K562 (cell line): ENCODE data around the gene TSPAN15. TPM values are rescaled to one million over a fixed set of nuclear protein-coding genes. Genes with fewer than 3 reads are reported as not detected.

Source experiments
- ATAC-seq: fragments of 200-7000 bp; cut with Tn5 transposase; 3 replicates; pipeline ENCODE4 v1.9.1; 2020; ENCODE audit warnings: moderate library complexity
- BruUV-seq: library from RNA; stranded (reverse); fragments of 400-500 nt; replicated peaks from 2 replicates; lab custom pipeline; 2021; lab: Mats Ljungman, UMichigan
- CTCF ChIA-PET: fragments of 300-600 bp; formaldehyde crosslinking; extraction: SDS; loops from one replicate; lab custom pipeline; 2021; ENCODE audit warnings: low intra/inter-chr PET ratio; lab: Yijun Ruan, JAX
- POLR2A ChIA-PET: fragments of 300-600, 350-650 bp; sonication (Branson Sonifier 250); formaldehyde crosslinking; extraction: SDS; loops from one replicate; lab custom pipeline; 2021; ENCODE audit warnings: antibody characterized with exemption, inconsistent platforms; lab: Yijun Ruan, JAX
- DNase-seq, 4 experiments: peaks; one replicate each; pipeline versions ENCODE4 v3.0.0 to v3.0.0-alpha.2; 2011 to 2018; ENCODE audit warnings: low spot score in 3 of 4, mixed read lengths in 3 of 4; ENCODE audit errors: extremely low read depth in 1 of 4
- FAIRE-seq: peaks from 2 replicates; lab custom pipeline; 2011; peaks lifted over from hg19 to GRCh38; lab: Jason Lieb, UNC
- H2AFZ ChIP-seq: 2 replicates; pipeline ENCODE4 v1.6.0; 2011; ENCODE audit warnings: low read depth, low read length, control low read depth, inconsistent platforms
- H3K27ac ChIP-seq: fragments of 200-600 bp; 3 replicates; pipeline ENCODE4 v1.8.0; 2011; ENCODE audit warnings: low read depth, mild to moderate bottlenecking, control low read depth, inconsistent platforms, low read length, moderate library complexity, mixed read lengths; ENCODE audit errors: extremely low read depth
- H3K27me3 ChIP-seq, 2 experiments: fragments of 300-600 bp in 1 of 2; 2 replicates in 1 of 2; 3 replicates in 1 of 2; pipeline versions ENCODE4 v1.6.0 to v1.8.0; 2011; ENCODE audit warnings: inconsistent platforms in 2 of 2, low read length in 2 of 2, mild to moderate bottlenecking in 1 of 2, mixed read lengths in 1 of 2, moderate library complexity in 1 of 2; ENCODE audit not compliant: control insufficient read depth in 2 of 2, insufficient read depth in 2 of 2
- H3K36me3 ChIP-seq: fragments of 300-600 bp; 3 replicates; pipeline ENCODE4 v1.8.0; 2011; ENCODE audit warnings: mild to moderate bottlenecking, low read length, inconsistent platforms; ENCODE audit not compliant: control insufficient read depth, insufficient read depth
- H3K4me1 ChIP-seq, 2 experiments: fragments of 200-600 bp in 1 of 2; replicated peaks in 1 of 2; 2 replicates in 1 of 2; 3 replicates in 1 of 2; pipeline versions ENCODE4 v1.5.1 to v1.8.0; 2011; ENCODE audit warnings: inconsistent platforms in 2 of 2, low read length in 2 of 2, mild to moderate bottlenecking in 1 of 2, mixed read lengths in 1 of 2, moderate library complexity in 1 of 2; ENCODE audit not compliant: control insufficient read depth in 2 of 2, insufficient read depth in 2 of 2
- H3K4me2 ChIP-seq: 2 replicates; pipeline ENCODE4 v1.6.1; 2011; ENCODE audit warnings: low read length, control low read depth, inconsistent platforms, mixed read lengths; ENCODE audit not compliant: insufficient read depth
- H3K4me3 ChIP-seq: fragments of 200-600 bp; sonication (generic), shearing (Covaris generic); 2 replicates; pipeline ENCODE4 v1.5.1; 2016; ENCODE audit warnings: control low read depth, inconsistent platforms
- H3K79me2 ChIP-seq: fragments of 200-600 bp; 3 replicates; pipeline ENCODE4 v1.8.0; 2011; ENCODE audit warnings: low read length, inconsistent platforms; ENCODE audit not compliant: control insufficient read depth, insufficient read depth
- H3K9ac ChIP-seq, 2 experiments: 2 replicates each; pipeline versions ENCODE4 v1.6.0 to v1.6.1; 2011; ENCODE audit warnings: low read depth in 2 of 2, low read length in 2 of 2, control low read depth in 1 of 2, inconsistent platforms in 1 of 2, mild to moderate bottlenecking in 1 of 2, mixed read lengths in 1 of 2; ENCODE audit not compliant: insufficient read depth in 1 of 2
- H3K9me1 ChIP-seq: one replicate; pipeline ENCODE4 v1.6.0; 2011; ENCODE audit warnings: inconsistent platforms, mild to moderate bottlenecking, low read length, moderate library complexity; ENCODE audit not compliant: control insufficient read depth, insufficient read depth
- H3K9me3 ChIP-seq: replicated peaks from 2 replicates; pipeline ENCODE4 v1.5.1; 2011; ENCODE audit warnings: low read depth, low read length, inconsistent platforms; ENCODE audit not compliant: control insufficient read depth, insufficient read depth
- H4K20me1 ChIP-seq: replicated peaks from 2 replicates; pipeline ENCODE4 v1.6.1; 2011; ENCODE audit warnings: low read length, inconsistent platforms, mixed read lengths; ENCODE audit not compliant: control insufficient read depth, insufficient read depth
- ARID4B ChIP-seq: sonication (generic); formaldehyde crosslinking; IDR thresholded peaks from 2 replicates; pipeline ENCODE4 v1.8.0; 2022; ENCODE audit warnings: mild to moderate bottlenecking, missing genetic modification reagents
- ETS1 ChIP-seq: conservative IDR thresholded peaks from 2 replicates; pipeline ENCODE4 v1.6.1; 2011; ENCODE audit warnings: low read depth, mild to moderate bottlenecking, low read length; ENCODE audit not compliant: control insufficient read depth
- HNRNPLL ChIP-seq: fragments of 200-400 bp; formaldehyde crosslinking; IDR thresholded peaks from 2 replicates; pipeline ENCODE4 v1.6.1; 2017; ENCODE audit warnings: low read length, low read depth, mild to moderate bottlenecking; ENCODE audit not compliant: poor library complexity, severe bottlenecking
- ID3 ChIP-seq, 2 experiments: fragments of 250-450 bp in 1 of 2; fragments of 450-650 bp in 1 of 2; sonication (Bioruptor Pico) in 1 of 2; IDR thresholded peaks; 2 replicates each; pipeline versions ENCODE4 v1.6.1 to v1.8.0; 2016 to 2021; ENCODE audit warnings: mild to moderate bottlenecking in 2 of 2, moderate library complexity in 2 of 2, missing compliant biosample characterization in 1 of 2, missing genetic modification characterization in 1 of 2
- KLF16 ChIP-seq: IDR thresholded peaks from 2 replicates; pipeline ENCODE4 v1.6.1; 2016; ENCODE audit warnings: antibody characterized with exemption
- NR2C1 ChIP-seq, 2 experiments: fragments of 450-650 bp; IDR thresholded peaks; 2 replicates each; pipeline ENCODE4 v1.6.1; 2017; ENCODE audit warnings: mild to moderate bottlenecking in 2 of 2, antibody characterized with exemption in 1 of 2, inconsistent platforms in 1 of 2, missing compliant biosample characterization in 1 of 2, missing genetic modification characterization in 1 of 2
- NR2C2 ChIP-seq, 2 experiments: fragments of 200-800 bp in 1 of 2; sonication (Bioruptor generic) in 1 of 2; sonication (generic) in 1 of 2; formaldehyde crosslinking in 1 of 2; IDR thresholded peaks; 2 replicates each; pipeline versions ENCODE4 v1.6.1 to v1.8.0; 2016 to 2022; ENCODE audit warnings: mild to moderate bottlenecking in 1 of 2, missing compliant biosample characterization in 1 of 2, missing genetic modification characterization in 1 of 2, missing genetic modification reagents in 1 of 2
- NRF1 ChIP-seq, 2 experiments: fragments of 450-650 bp; IDR thresholded peaks in 1 of 2; conservative IDR thresholded peaks in 1 of 2; 2 replicates each; pipeline ENCODE4 v1.6.1; 2014; ENCODE audit warnings: mild to moderate bottlenecking in 2 of 2
- ZFP36 ChIP-seq: fragments of 150-350 bp; IDR thresholded peaks from 2 replicates; pipeline ENCODE4 v1.6.1; 2018; ENCODE audit warnings: low read length, low read depth; ENCODE audit not compliant: partially characterized antibody
- WGBS: fragments of 100-300 bp; shearing (Covaris generic); methylation state at CpG from one replicate; pipeline ENCODE4 v1.1.6; 2016; ENCODE audit warnings: low coverage, mixed read lengths; ENCODE audit not compliant: insufficient coverage; ENCODE audit errors: missing lambda C conversion rate; 5-methylcytosine and 5-hydroxymethylcytosine counted together
- in situ Hi-C: fragments of 300-500 bp; cut with MboI; formaldehyde crosslinking; loops from 4 replicates; pipeline ENCODE4 v1.15.0; 2018; ENCODE audit warnings: inconsistent platforms, mixed read lengths
- intact Hi-C: fragments of 100-400 bp; cut with micrococcal nuclease; formaldehyde crosslinking; loops from 2 replicates; pipeline ENCODE4 v1.14.2; 2022
- polyA plus RNA-seq, 8 experiments: library from polyadenylated mRNA; depleted of rRNA in 4 of 8; stranded (reverse) in 5 of 8; unstranded in 3 of 8; fragments of >200 nt; fragmentation: Nextera tagmentation in 2 of 8; fragmentation: Illumina TruSeq in 1 of 8; extraction: Ambion mirVana in 2 of 8; extraction: Trizol in 1 of 8; gene quantifications; 2 replicates each; pipeline versions ENCODE4 v1.2.1 to v1.2.3, GENCODE V29; 2011 to 2014; ENCODE audit warnings: inconsistent platforms in 1 of 8, missing spikeins in 1 of 8
- total RNA-seq, 7 experiments: library from RNA; depleted of rRNA in 6 of 7; stranded (reverse); fragments of >200 nt in 6 of 7; fragmentation: Illumina TruSeq in 2 of 7; extraction: Trizol in 2 of 7; gene quantifications; 2 replicates each; pipeline versions ENCODE4 v1.2.1 to v1.2.3, GENCODE V29; 2011 to 2021; ENCODE audit warnings: low replicate concordance in 1 of 7
- TF ChIP-seq, protein P1 (sequence below): sonication (generic); IDR thresholded peaks from 2 replicates; pipeline ENCODE4 v1.6.1; 2016

Gene TSPAN15
- total and polyA plus RNA-seq, 9 of the 15 experiments (the other 6 are each of a cell fraction or from before 2014, with no cell fraction given): 0.33 to 1.0 (median 0.45) TPM; not detected in 2

DNA sequence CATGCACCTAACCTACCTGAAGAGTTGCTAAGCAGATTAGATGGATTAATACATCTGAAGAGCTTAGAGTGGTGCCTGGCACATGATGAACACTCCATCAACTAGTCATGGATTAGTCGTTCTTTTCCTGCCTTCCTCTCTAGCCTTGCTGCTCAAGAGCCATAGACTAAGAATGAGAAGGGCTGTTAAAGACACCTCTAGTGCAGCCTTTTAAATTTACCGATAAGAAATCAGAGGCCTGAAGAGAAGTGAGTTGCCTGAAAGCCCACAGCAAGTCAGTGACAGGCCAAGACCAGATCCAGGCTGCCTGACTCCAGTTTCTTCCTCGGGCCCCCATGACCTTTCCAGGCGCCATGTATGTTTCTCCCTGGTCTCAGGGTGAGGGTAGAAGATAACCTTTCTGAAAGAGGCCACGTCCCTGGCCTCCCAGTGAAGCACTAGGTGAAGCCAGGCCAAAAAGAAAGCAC is 6.5 kb downstream of the TSPAN15 start:
- intact Hi-C loops: no loop called here
- no TSS peak for BruUV-seq
- peak overlapping the region; percentile 63; the same call in 1 of the 2 replicates for H2AFZ ChIP-seq
- H3K27me3 ChIP-seq: 0 out of 5 replicates have a peak, but pooled peaks cover 0 to under 1% of the 10 kb centered on the region in 2 experiments
- H3K4me2 ChIP-seq: no peak overlapping the region
- H4K20me1 ChIP-seq: no peaks in the 10 kb centered on the region
- H3K79me2 ChIP-seq: no peaks in the 10 kb centered on the region
- no peak overlapping the region for H3K4me3 ChIP-seq
- no peak overlapping the region for H3K9ac ChIP-seq
- WGBS: 5% methylated on average over 5 of the region's 5 CpGs
- ATAC-seq (peak; percentile 37), DNase-seq (peak in 1 of 4 experiments; percentile 30), FAIRE-seq (peak; percentile 26)
- no peaks in the 10 kb centered on the region for H3K36me3 ChIP-seq
- no peaks in the 10 kb centered on the region for H3K9me1 ChIP-seq
- CTCF ChIA-PET: no interaction called here
- H3K27ac ChIP-seq: peak overlapping the region; percentile 8; the same call in 1 of the 3 replicates
- no peaks in the 10 kb centered on the region for H3K9me3 ChIP-seq
- peaks cover 6 to 18% of the 10 kb centered on the region in 2 experiments for H3K4me1 ChIP-seq
- in situ Hi-C loops: no loop called here
- POLR2A ChIA-PET: interaction anchor here (0.6 to 1.1 kb wide), 2 partner anchors 8 to 17 kb away, joined by 4 read pairs; no protein-coding TSS in a partner anchor
- TF ChIP-seq, protein P1, sequence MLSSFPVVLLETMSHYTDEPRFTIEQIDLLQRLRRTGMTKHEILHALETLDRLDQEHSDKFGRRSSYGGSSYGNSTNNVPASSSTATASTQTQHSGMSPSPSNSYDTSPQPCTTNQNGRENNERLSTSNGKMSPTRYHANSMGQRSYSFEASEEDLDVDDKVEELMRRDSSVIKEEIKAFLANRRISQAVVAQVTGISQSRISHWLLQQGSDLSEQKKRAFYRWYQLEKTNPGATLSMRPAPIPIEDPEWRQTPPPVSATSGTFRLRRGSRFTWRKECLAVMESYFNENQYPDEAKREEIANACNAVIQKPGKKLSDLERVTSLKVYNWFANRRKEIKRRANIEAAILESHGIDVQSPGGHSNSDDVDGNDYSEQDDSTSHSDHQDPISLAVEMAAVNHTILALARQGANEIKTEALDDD: 0 out of 2 replicates have a peak, but pooled peaks have one; percentile 42
- TF ChIP-seq ETS1: no peak
- peak; percentile 36; the same call in 1 of the 2 replicates for TF ChIP-seq NR2C1 (IDR thresholded peaks at IDR 0.05)
- peak; percentile 57; the same call in 1 of the 2 replicates for TF ChIP-seq NR2C1 (tag; IDR thresholded peaks at IDR 0.05)
- no peak for TF ChIP-seq ID3 (CRISPR knock-in tag; IDR thresholded peaks at IDR 0.05)
- TF ChIP-seq ID3 (tag; IDR thresholded peaks at IDR 0.05): peak; percentile 80
- TF ChIP-seq NRF1 (conservative IDR thresholded peaks at IDR 0.05 in 1 of 2, IDR thresholded peaks at IDR 0.05 in 1 of 2): no peak
- peak; percentile 92 for TF ChIP-seq KLF16
- TF ChIP-seq NR2C2 (CRISPR knock-in tag; IDR thresholded peaks at IDR 0.05): no peak
- TF ChIP-seq NR2C2 (tag; IDR thresholded peaks at IDR 0.05): 0 out of 2 replicates have a peak, but pooled peaks have one; percentile 23
- TF ChIP-seq ARID4B (CRISPR knock-in tag): no peak
- peak; percentile 29 for TF ChIP-seq ZFP36
- no peak for TF ChIP-seq HNRNPLL
